ENCODE data around the gene KLF7. TPM values are rescaled to one million over a fixed set of nuclear protein-coding genes. Genes with fewer than 3 reads are reported as not detected.

The KLF7 gene
- total RNA-seq, 1 experiment from 2014 or later = 32.2 TPM

- Histone ChIP-seq H3K56ac (ENCODE audit: insufficient read length, low read depth, low read length) (no peak overlapping the region), H3K18ac (ENCODE audit: insufficient read length, low read depth, low read length) (no peak overlapping the region), H3K79me2 (ENCODE audit: insufficient read depth, low read length) (no peaks in the 10 kb centered on the region), H3K9me3 (ENCODE audit: control insufficient read depth, low read depth, low read length) (no peaks in the 10 kb centered on the region), H4K8ac (replicated peaks; ENCODE audit: insufficient read length, low read depth, low read length) (no peak overlapping the region), H3K4me2 (ENCODE audit: insufficient read depth, insufficient read length, low read length) (no peak overlapping the region), H4K5ac (ENCODE audit: insufficient read length, low read depth, low read length) (no peak overlapping the region), H2BK15ac (ENCODE audit: low read depth, low read length) (no peak overlapping the region), H2BK5ac (ENCODE audit: insufficient read length, low read length) (no peak overlapping the region), H2BK120ac (ENCODE audit: low read depth, low read length, poor library complexity, severe bottlenecking) (no peak overlapping the region), H3K4ac (ENCODE audit: low read depth, low read length) (no peak overlapping the region), H2BK12ac (ENCODE audit: insufficient read length, low read depth, low read length) (no peak overlapping the region), H3T11ph (ENCODE audit: low read length) (no peak overlapping the region), H2BK20ac (ENCODE audit: low read depth, low read length, poor library complexity, severe bottlenecking) (no peak overlapping the region), H2AFZ (ENCODE audit: low read length) (no peak overlapping the region), H3K79me1 (ENCODE audit: insufficient read depth, low read depth, low read length, poor library complexity, severe bottlenecking) (no peaks in the 10 kb centered on the region), H3K23me2 (ENCODE audit: insufficient read length, low read depth, low read length, poor library complexity, severe bottlenecking) (no peaks in the 10 kb centered on the region), H3K23ac (ENCODE audit: insufficient read length, low read depth, low read length) (no peak overlapping the region), H4K20me1 (ENCODE audit: control insufficient read depth, insufficient read depth, insufficient read length) (no peaks in the 10 kb centered on the region), H4K91ac (ENCODE audit: insufficient read length, low read depth, low read length) (no peak overlapping the region), H3K14ac (ENCODE audit: insufficient read depth, low read length) (no peak overlapping the region), H3K27me3 (ENCODE audit: insufficient read depth, low read length) (no peaks in the 10 kb centered on the region), H3K9ac (ENCODE audit: extremely low read depth, insufficient read length, low read length) (no peak overlapping the region), H3K4me1 (ENCODE audit: insufficient read depth, low read length) (peaks cover 10% of the 10 kb centered on the region; the same call in 1 of the 2 replicates), H3K27ac (ENCODE audit: insufficient read length, low read depth, low read length) (no peak overlapping the region), H2AK5ac (ENCODE audit: insufficient read length, low read length) (no peak overlapping the region)
- Mint-ChIP-seq H3K27me3 (ENCODE audit: low read depth) (no peaks in the 10 kb centered on the region), H3K4me3 (no peak overlapping the region), H3K4me1 (peaks cover 35 to 37% of the 10 kb centered on the region in 2 experiments), H3K36me3 (ENCODE audit: insufficient read depth in 1 of 3, low read depth in 3 of 3) (peaks cover 14 to 37% (median 25%) of the 10 kb centered on the region in 3 experiments; a peak in 6 of 7 replicates), H3K9me3 (no peaks in the 10 kb centered on the region; a peak in 1 of 5 replicates), H3K27ac (no peak overlapping the region)
- no CpG with 5 or more reads among the region's 6 CpGs for WGBS (ENCODE audit: extremely low coverage, insufficient read length, low lambda C conversion rate)
- TF ChIP-seq CTCF (conservative IDR thresholded peaks at IDR 0.05) = no peak
- no peak for DNase-seq
Measured at GRCh38 chr2:207078186-207078798, 87.5 kb downstream of the KLF7 start.
